ENCODE data around the gene CYBRD1. TPM values are rescaled to one million over a fixed set of nuclear protein-coding genes. Genes with fewer than 3 reads are reported as not detected.

Gene CYBRD1
- total RNA-seq, 1 donor from 2014 or later = 148 TPM

DNA sequence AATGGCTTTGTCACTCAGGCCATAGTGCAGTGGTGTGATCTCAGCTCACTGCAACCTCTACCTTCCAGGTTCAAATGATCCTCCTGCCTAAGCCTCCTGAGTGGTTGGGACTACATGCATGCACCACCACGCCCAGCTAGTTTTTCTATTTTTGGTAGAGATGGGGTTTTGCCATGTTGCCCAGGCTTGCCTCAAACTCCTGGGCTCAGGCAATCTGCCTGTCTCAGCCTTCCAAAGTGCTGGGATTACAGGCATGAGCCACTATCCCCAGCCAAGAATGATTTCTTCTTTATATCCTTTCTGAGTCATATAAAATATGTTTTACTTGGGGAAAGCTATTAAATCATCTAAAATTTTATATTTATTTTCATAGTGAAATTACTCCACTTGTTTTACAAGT lies 61.3 kb downstream of the CYBRD1 start:
- no peak for DNase-seq (ENCODE audit: extremely low spot score, unreplicated experiment)
- no peaks in the 10 kb centered on the region for H3K36me3 Mint-ChIP-seq (ENCODE audit: unreplicated experiment)
- no peaks in the 10 kb centered on the region for H3K4me1 Mint-ChIP-seq (ENCODE audit: unreplicated experiment)
- TF ChIP-seq, protein P1, sequence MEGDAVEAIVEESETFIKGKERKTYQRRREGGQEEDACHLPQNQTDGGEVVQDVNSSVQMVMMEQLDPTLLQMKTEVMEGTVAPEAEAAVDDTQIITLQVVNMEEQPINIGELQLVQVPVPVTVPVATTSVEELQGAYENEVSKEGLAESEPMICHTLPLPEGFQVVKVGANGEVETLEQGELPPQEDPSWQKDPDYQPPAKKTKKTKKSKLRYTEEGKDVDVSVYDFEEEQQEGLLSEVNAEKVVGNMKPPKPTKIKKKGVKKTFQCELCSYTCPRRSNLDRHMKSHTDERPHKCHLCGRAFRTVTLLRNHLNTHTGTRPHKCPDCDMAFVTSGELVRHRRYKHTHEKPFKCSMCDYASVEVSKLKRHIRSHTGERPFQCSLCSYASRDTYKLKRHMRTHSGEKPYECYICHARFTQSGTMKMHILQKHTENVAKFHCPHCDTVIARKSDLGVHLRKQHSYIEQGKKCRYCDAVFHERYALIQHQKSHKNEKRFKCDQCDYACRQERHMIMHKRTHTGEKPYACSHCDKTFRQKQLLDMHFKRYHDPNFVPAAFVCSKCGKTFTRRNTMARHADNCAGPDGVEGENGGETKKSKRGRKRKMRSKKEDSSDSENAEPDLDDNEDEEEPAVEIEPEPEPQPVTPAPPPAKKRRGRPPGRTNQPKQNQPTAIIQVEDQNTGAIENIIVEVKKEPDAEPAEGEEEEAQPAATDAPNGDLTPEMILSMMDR (IDR thresholded peaks at IDR 0.05) = no peak
- no peak overlapping the region for H3K27ac Mint-ChIP-seq (ENCODE audit: unreplicated experiment)
- H3K27me3 Mint-ChIP-seq (ENCODE audit: unreplicated experiment) = peaks cover 4% of the 10 kb centered on the region
- no peak overlapping the region for H3K4me3 Mint-ChIP-seq (ENCODE audit: unreplicated experiment)
- H3K9me3 Mint-ChIP-seq (ENCODE audit: unreplicated experiment) = peaks cover 9% of the 10 kb centered on the region

DNA sequence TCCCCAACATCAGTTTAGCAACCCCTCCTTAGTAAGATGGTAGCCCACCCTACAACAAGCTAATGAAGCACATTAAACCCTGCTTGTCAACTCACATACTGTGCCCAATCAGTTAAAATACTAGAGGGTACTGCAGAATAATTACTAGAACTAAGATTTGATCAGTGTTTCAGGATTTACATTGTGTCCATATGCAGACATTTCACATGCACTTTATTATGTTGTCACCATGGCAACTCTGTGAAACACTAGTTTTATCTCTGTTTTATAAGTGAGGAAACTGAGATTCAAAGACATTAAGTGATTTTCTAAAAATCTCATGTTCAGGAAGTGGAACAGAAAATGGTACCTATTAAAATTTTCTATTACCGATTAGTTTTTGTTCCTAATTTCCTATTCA lies 61.7 kb downstream of the CYBRD1 start:
- no peak overlapping the region for H3K27ac Mint-ChIP-seq (ENCODE audit: unreplicated experiment)
- no peaks in the 10 kb centered on the region for H3K36me3 Mint-ChIP-seq (ENCODE audit: unreplicated experiment)
- DNase-seq (ENCODE audit: extremely low spot score, unreplicated experiment) = no peak
- no peak overlapping the region for H3K4me3 Mint-ChIP-seq (ENCODE audit: unreplicated experiment)
- H3K4me1 Mint-ChIP-seq (ENCODE audit: unreplicated experiment) = no peaks in the 10 kb centered on the region
- peaks cover 9% of the 10 kb centered on the region for H3K9me3 Mint-ChIP-seq (ENCODE audit: unreplicated experiment)
- peaks cover 7% of the 10 kb centered on the region for H3K27me3 Mint-ChIP-seq (ENCODE audit: unreplicated experiment)
- TF ChIP-seq, protein P1 (IDR thresholded peaks at IDR 0.05) = no peak

DNA sequence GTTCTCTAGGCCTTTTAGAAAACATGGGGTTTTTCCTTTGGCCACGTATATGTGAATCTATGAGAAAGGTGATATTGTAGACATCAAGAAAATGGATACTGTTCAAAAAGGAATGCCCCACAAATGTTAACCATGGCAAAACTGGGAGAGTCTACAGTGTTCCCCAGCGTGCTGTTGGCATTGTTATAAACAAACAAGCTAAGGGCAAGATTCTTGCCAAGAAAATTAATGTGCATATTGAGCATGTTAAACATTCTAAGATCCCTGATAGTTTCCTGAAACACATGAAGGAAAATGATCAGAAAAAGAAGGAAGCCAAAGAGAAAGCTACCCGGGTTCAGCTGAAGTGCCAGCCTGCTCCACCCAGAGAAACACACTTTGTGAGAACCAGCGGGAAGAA lies 64.9 kb downstream of the CYBRD1 start:
- peaks cover 14% of the 10 kb centered on the region for H3K9me3 Mint-ChIP-seq (ENCODE audit: unreplicated experiment)
- TF ChIP-seq, protein P1 (IDR thresholded peaks at IDR 0.05) = no peak
- no peak for DNase-seq (ENCODE audit: extremely low spot score, unreplicated experiment)
- H3K36me3 Mint-ChIP-seq (ENCODE audit: unreplicated experiment) = no peaks in the 10 kb centered on the region
- peaks cover 6% of the 10 kb centered on the region for H3K4me1 Mint-ChIP-seq (ENCODE audit: unreplicated experiment)
- no peak overlapping the region for H3K4me3 Mint-ChIP-seq (ENCODE audit: unreplicated experiment)
- no peak overlapping the region for H3K27ac Mint-ChIP-seq (ENCODE audit: unreplicated experiment)
- H3K27me3 Mint-ChIP-seq (ENCODE audit: unreplicated experiment) = peaks cover 17% of the 10 kb centered on the region

DNA sequence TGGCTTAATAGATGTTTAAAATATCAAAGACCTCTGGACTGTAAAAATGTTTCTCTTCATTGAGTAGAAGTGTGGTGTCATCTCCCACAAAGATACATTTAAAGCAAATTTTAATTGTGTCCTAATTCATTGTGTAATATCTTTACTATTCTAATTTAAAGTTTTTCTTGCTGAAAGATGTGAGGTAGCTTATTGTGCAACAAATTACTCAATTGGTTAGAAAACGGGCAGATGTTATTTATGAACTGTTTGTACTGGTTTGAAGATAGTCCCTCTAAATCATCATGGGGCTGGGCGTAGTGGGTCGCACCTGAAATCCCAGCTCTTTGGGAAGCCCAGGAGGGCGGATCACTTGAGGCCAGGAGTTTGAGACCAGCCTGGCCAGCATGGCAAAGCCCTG lies 65.3 kb downstream of the CYBRD1 start:
- H3K4me3 Mint-ChIP-seq (ENCODE audit: unreplicated experiment) = no peak overlapping the region
- H3K4me1 Mint-ChIP-seq (ENCODE audit: unreplicated experiment) = peaks cover 7% of the 10 kb centered on the region
- DNase-seq (ENCODE audit: extremely low spot score, unreplicated experiment) = no peak
- TF ChIP-seq, protein P1 (IDR thresholded peaks at IDR 0.05) = no peak
- peaks cover 19% of the 10 kb centered on the region for H3K27me3 Mint-ChIP-seq (ENCODE audit: unreplicated experiment)
- H3K27ac Mint-ChIP-seq (ENCODE audit: unreplicated experiment) = no peak overlapping the region
- peaks cover 14% of the 10 kb centered on the region for H3K9me3 Mint-ChIP-seq (ENCODE audit: unreplicated experiment)
- no peaks in the 10 kb centered on the region for H3K36me3 Mint-ChIP-seq (ENCODE audit: unreplicated experiment)

DNA sequence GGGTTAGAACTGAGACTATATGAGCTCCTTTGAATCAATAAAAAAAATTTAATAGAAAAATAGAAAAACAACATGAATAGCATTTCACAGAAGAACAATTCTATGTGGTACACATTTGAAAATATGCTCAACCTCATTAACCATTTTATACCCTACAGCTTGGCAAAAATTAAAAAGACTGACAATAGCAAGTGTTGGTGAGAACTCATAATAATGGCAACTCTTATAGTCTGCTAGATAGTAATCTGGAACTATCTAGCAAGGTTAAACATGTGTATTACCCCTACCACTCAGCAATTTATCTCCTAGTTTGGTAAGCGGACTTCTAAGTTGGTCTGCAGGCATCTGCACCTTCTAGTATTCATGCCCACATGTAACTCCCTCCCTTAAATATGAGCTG lies 67.8 kb downstream of the CYBRD1 start:
- no peaks in the 10 kb centered on the region for H3K36me3 Mint-ChIP-seq (ENCODE audit: unreplicated experiment)
- H3K27ac Mint-ChIP-seq (ENCODE audit: unreplicated experiment) = no peak overlapping the region
- H3K4me3 Mint-ChIP-seq (ENCODE audit: unreplicated experiment) = no peak overlapping the region

More for the DNA sequence above, 67.8 kb downstream of the CYBRD1 start:
- TF ChIP-seq, protein P1 (IDR thresholded peaks at IDR 0.05) = no peak
- Mint-ChIP-seq H3K4me1 (ENCODE audit: unreplicated experiment) (peaks cover 7% of the 10 kb centered on the region), H3K9me3 (ENCODE audit: unreplicated experiment) (peaks cover 13% of the 10 kb centered on the region), H3K27me3 (ENCODE audit: unreplicated experiment) (peaks cover 22% of the 10 kb centered on the region)
- DNase-seq (ENCODE audit: extremely low spot score, unreplicated experiment) = no peak

Data from osteocyte (in vitro differentiated cells).